K562 (cell line): Measurements from ENCODE around the gene SAA2. TPM values are rescaled to one million over a fixed set of nuclear protein-coding genes. Genes with fewer than 3 reads are reported as not detected.

Source experiments
- ATAC-seq: fragments of 200-7000 bp; cut with Tn5 transposase; 3 replicates; pipeline ENCODE4 v1.9.1; 2020; ENCODE audit warnings: moderate library complexity
- BruUV-seq: library from RNA; stranded (reverse); fragments of 400-500 nt; replicated peaks from 2 replicates; lab custom pipeline; 2021; lab: Mats Ljungman, UMichigan
- CTCF ChIA-PET: fragments of 300-600 bp; formaldehyde crosslinking; extraction: SDS; loops from one replicate; lab custom pipeline; 2021; ENCODE audit warnings: low intra/inter-chr PET ratio; lab: Yijun Ruan, JAX
- POLR2A ChIA-PET: fragments of 300-600, 350-650 bp; sonication (Branson Sonifier 250); formaldehyde crosslinking; extraction: SDS; loops from one replicate; lab custom pipeline; 2021; ENCODE audit warnings: antibody characterized with exemption, inconsistent platforms; lab: Yijun Ruan, JAX
- DNase-seq, 4 experiments: peaks; one replicate each; pipeline versions ENCODE4 v3.0.0 to v3.0.0-alpha.2; 2011 to 2018; ENCODE audit warnings: low spot score in 3 of 4, mixed read lengths in 3 of 4; ENCODE audit errors: extremely low read depth in 1 of 4
- FAIRE-seq: peaks from 2 replicates; lab custom pipeline; 2011; peaks lifted over from hg19 to GRCh38; lab: Jason Lieb, UNC
- H2AFZ ChIP-seq: 2 replicates; pipeline ENCODE4 v1.6.0; 2011; ENCODE audit warnings: low read depth, low read length, control low read depth, inconsistent platforms
- H3K27ac ChIP-seq: fragments of 200-600 bp; 3 replicates; pipeline ENCODE4 v1.8.0; 2011; ENCODE audit warnings: low read depth, mild to moderate bottlenecking, control low read depth, inconsistent platforms, low read length, moderate library complexity, mixed read lengths; ENCODE audit errors: extremely low read depth
- H3K27me3 ChIP-seq, 2 experiments: fragments of 300-600 bp in 1 of 2; 2 replicates in 1 of 2; 3 replicates in 1 of 2; pipeline versions ENCODE4 v1.6.0 to v1.8.0; 2011; ENCODE audit warnings: inconsistent platforms in 2 of 2, low read length in 2 of 2, mild to moderate bottlenecking in 1 of 2, mixed read lengths in 1 of 2, moderate library complexity in 1 of 2; ENCODE audit not compliant: control insufficient read depth in 2 of 2, insufficient read depth in 2 of 2
- H3K36me3 ChIP-seq: fragments of 300-600 bp; 3 replicates; pipeline ENCODE4 v1.8.0; 2011; ENCODE audit warnings: mild to moderate bottlenecking, low read length, inconsistent platforms; ENCODE audit not compliant: control insufficient read depth, insufficient read depth
- H3K4me1 ChIP-seq, 2 experiments: fragments of 200-600 bp in 1 of 2; replicated peaks in 1 of 2; 2 replicates in 1 of 2; 3 replicates in 1 of 2; pipeline versions ENCODE4 v1.5.1 to v1.8.0; 2011; ENCODE audit warnings: inconsistent platforms in 2 of 2, low read length in 2 of 2, mild to moderate bottlenecking in 1 of 2, mixed read lengths in 1 of 2, moderate library complexity in 1 of 2; ENCODE audit not compliant: control insufficient read depth in 2 of 2, insufficient read depth in 2 of 2
- H3K4me2 ChIP-seq: 2 replicates; pipeline ENCODE4 v1.6.1; 2011; ENCODE audit warnings: low read length, control low read depth, inconsistent platforms, mixed read lengths; ENCODE audit not compliant: insufficient read depth
- H3K4me3 ChIP-seq: fragments of 200-600 bp; sonication (generic), shearing (Covaris generic); 2 replicates; pipeline ENCODE4 v1.5.1; 2016; ENCODE audit warnings: control low read depth, inconsistent platforms
- H3K79me2 ChIP-seq: fragments of 200-600 bp; 3 replicates; pipeline ENCODE4 v1.8.0; 2011; ENCODE audit warnings: low read length, inconsistent platforms; ENCODE audit not compliant: control insufficient read depth, insufficient read depth
- H3K9ac ChIP-seq, 2 experiments: 2 replicates each; pipeline versions ENCODE4 v1.6.0 to v1.6.1; 2011; ENCODE audit warnings: low read depth in 2 of 2, low read length in 2 of 2, control low read depth in 1 of 2, inconsistent platforms in 1 of 2, mild to moderate bottlenecking in 1 of 2, mixed read lengths in 1 of 2; ENCODE audit not compliant: insufficient read depth in 1 of 2
- H3K9me1 ChIP-seq: one replicate; pipeline ENCODE4 v1.6.0; 2011; ENCODE audit warnings: inconsistent platforms, mild to moderate bottlenecking, low read length, moderate library complexity; ENCODE audit not compliant: control insufficient read depth, insufficient read depth
- H3K9me3 ChIP-seq: replicated peaks from 2 replicates; pipeline ENCODE4 v1.5.1; 2011; ENCODE audit warnings: low read depth, low read length, inconsistent platforms; ENCODE audit not compliant: control insufficient read depth, insufficient read depth
- H4K20me1 ChIP-seq: replicated peaks from 2 replicates; pipeline ENCODE4 v1.6.1; 2011; ENCODE audit warnings: low read length, inconsistent platforms, mixed read lengths; ENCODE audit not compliant: control insufficient read depth, insufficient read depth
- ATF4 ChIP-seq: fragments of 450-650 bp; formaldehyde crosslinking; IDR thresholded peaks from 2 replicates; pipeline ENCODE4 v1.4.0; 2022; ENCODE audit warnings: mild to moderate bottlenecking, moderate library complexity
- BACH1 ChIP-seq: fragments of 200-800 bp; sonication (Bioruptor generic); IDR thresholded peaks from 2 replicates; pipeline ENCODE4 v1.6.1; 2016; ENCODE audit warnings: missing genetic modification characterization, missing compliant biosample characterization
- C11orf30 ChIP-seq: fragments of 450-650 bp; IDR thresholded peaks from 2 replicates; pipeline ENCODE4 v1.6.1; 2016; ENCODE audit warnings: low read depth, mild to moderate bottlenecking
- CCNT2 ChIP-seq: IDR thresholded peaks from 2 replicates; pipeline ENCODE4 v1.6.1; 2011; ENCODE audit warnings: borderline replicate concordance, low read depth, mild to moderate bottlenecking, moderate library complexity, mixed read lengths, low read length; ENCODE audit not compliant: insufficient read length; ENCODE audit errors: extremely low read depth
- ERF ChIP-seq: fragments of 450-650 bp; formaldehyde crosslinking; IDR thresholded peaks from 2 replicates; pipeline ENCODE4 v1.4.0; 2020; ENCODE audit warnings: mild to moderate bottlenecking, mixed read lengths
- PHF20 ChIP-seq: fragments of 450-650 bp; IDR thresholded peaks from 2 replicates; pipeline ENCODE4 v1.6.1; 2018; ENCODE audit not compliant: partially characterized antibody
- POLR2B ChIP-seq: fragments of 450-650 bp; IDR thresholded peaks from 2 replicates; pipeline ENCODE4 v1.6.1; 2018; ENCODE audit warnings: low read depth; ENCODE audit not compliant: partially characterized antibody
- SRSF9 ChIP-seq: fragments of 200-400 bp; formaldehyde crosslinking; IDR thresholded peaks from 2 replicates; pipeline ENCODE4 v1.6.1; 2017; ENCODE audit warnings: low read depth, low read length, borderline replicate concordance
- ZNF3 ChIP-seq: fragments of 250-450 bp; sonication (Bioruptor Pico); IDR thresholded peaks from 2 replicates; pipeline ENCODE4 v1.5.0; 2021; ENCODE audit warnings: mild to moderate bottlenecking, moderate library complexity
- WGBS: fragments of 100-300 bp; shearing (Covaris generic); methylation state at CpG from one replicate; pipeline ENCODE4 v1.1.6; 2016; ENCODE audit warnings: low coverage, mixed read lengths; ENCODE audit not compliant: insufficient coverage; ENCODE audit errors: missing lambda C conversion rate; 5-methylcytosine and 5-hydroxymethylcytosine counted together
- in situ Hi-C: fragments of 300-500 bp; cut with MboI; formaldehyde crosslinking; loops from 4 replicates; pipeline ENCODE4 v1.15.0; 2018; ENCODE audit warnings: inconsistent platforms, mixed read lengths
- intact Hi-C: fragments of 100-400 bp; cut with micrococcal nuclease; formaldehyde crosslinking; loops from 2 replicates; pipeline ENCODE4 v1.14.2; 2022
- polyA plus RNA-seq, 8 experiments: library from polyadenylated mRNA; depleted of rRNA in 4 of 8; stranded (reverse) in 5 of 8; unstranded in 3 of 8; fragments of >200 nt; fragmentation: Nextera tagmentation in 2 of 8; fragmentation: Illumina TruSeq in 1 of 8; extraction: Ambion mirVana in 2 of 8; extraction: Trizol in 1 of 8; gene quantifications; 2 replicates each; pipeline versions ENCODE4 v1.2.1 to v1.2.3, GENCODE V29; 2011 to 2014; ENCODE audit warnings: inconsistent platforms in 1 of 8, missing spikeins in 1 of 8
- total RNA-seq, 7 experiments: library from RNA; depleted of rRNA in 6 of 7; stranded (reverse); fragments of >200 nt in 6 of 7; fragmentation: Illumina TruSeq in 2 of 7; extraction: Trizol in 2 of 7; gene quantifications; 2 replicates each; pipeline versions ENCODE4 v1.2.1 to v1.2.3, GENCODE V29; 2011 to 2021; ENCODE audit warnings: low replicate concordance in 1 of 7

Gene SAA2
- total and polyA plus RNA-seq, 9 of the 15 experiments (the other 6 are each of a cell fraction or from before 2014, with no cell fraction given) = 4.6 TPM; not detected in 8

GRCh38 chr11:18221274-18221876, 27.1 kb downstream of the SAA2 start:
- no peaks in the 10 kb centered on the region for H3K9me3 ChIP-seq
- WGBS = 0% methylated on average over 4 of the region's 5 CpGs
- ChIA-PET POLR2A (no interaction called here), CTCF (no interaction called here)
- no TSS peak for BruUV-seq
- DNase-seq (no peak), FAIRE-seq (no peak), ATAC-seq (no peak)
- TF ChIP-seq ERF (CRISPR knock-in tag) (no peak), ATF4 (no peak), BACH1 (tag) (no peak), CCNT2 (no peak)
- no peaks in the 10 kb centered on the region for H3K36me3 ChIP-seq
- no peak overlapping the region for H2AFZ ChIP-seq
- no peaks in the 10 kb centered on the region for H3K27me3 ChIP-seq
- in situ Hi-C loops = no loop called here
- H3K9ac ChIP-seq = no peak overlapping the region
- H3K79me2 ChIP-seq = no peaks in the 10 kb centered on the region
- H3K27ac ChIP-seq = no peak overlapping the region
- no peaks in the 10 kb centered on the region for H4K20me1 ChIP-seq
- H3K4me1 ChIP-seq = peaks cover 0 to 3% of the 10 kb centered on the region in 2 experiments; a peak in 1 of 5 replicates
- H3K4me3 ChIP-seq = no peak overlapping the region
- intact Hi-C loops = no loop called here
- no peaks in the 10 kb centered on the region for H3K9me1 ChIP-seq
- no peak overlapping the region for H3K4me2 ChIP-seq

- in situ Hi-C loops = no loop called here
- POLR2A ChIA-PET = no interaction called here
- no peak for FAIRE-seq
- Histone ChIP-seq H3K79me2 (no peaks in the 10 kb centered on the region), H3K9me3 (no peaks in the 10 kb centered on the region), H3K9ac (no peak overlapping the region; a peak in 1 of 4 replicates), H3K4me2 (no peak overlapping the region), H3K4me3 (no peak overlapping the region), H4K20me1 (no peaks in the 10 kb centered on the region), H3K27me3 (peaks cover 14 to 33% of the 10 kb centered on the region in 2 experiments), H3K9me1 (no peaks in the 10 kb centered on the region), H3K4me1 (no peaks in the 10 kb centered on the region; a peak in 1 of 5 replicates), H2AFZ (no peak overlapping the region), H3K27ac (no peak overlapping the region), H3K36me3 (no peaks in the 10 kb centered on the region)
- no peak for ATAC-seq
- intact Hi-C loops = no loop called here
- 18% methylated on average over 16 of the region's 33 CpGs for whole genome bisulfite sequencing
- no TSS peak for BruUV-seq
- no peak for DNase-seq
- CTCF ChIA-PET = no interaction called here
- TF ChIP-seq SRSF9 (no peak), POLR2B (no peak), ZNF3 (no peak), PHF20 (no peak), C11orf30 (no peak)
Measured at GRCh38 chr11:18209058-18209457, 39.4 kb downstream of the SAA2 start.
